ENCODE data around the gene DVL2. TPM values are rescaled to one million over a fixed set of nuclear protein-coding genes. Genes with fewer than 3 reads are reported as not detected.

The DVL2 gene
- total RNA-seq, 2 donors from 2014 or later = 18.1 to 19.9 TPM

DNA sequence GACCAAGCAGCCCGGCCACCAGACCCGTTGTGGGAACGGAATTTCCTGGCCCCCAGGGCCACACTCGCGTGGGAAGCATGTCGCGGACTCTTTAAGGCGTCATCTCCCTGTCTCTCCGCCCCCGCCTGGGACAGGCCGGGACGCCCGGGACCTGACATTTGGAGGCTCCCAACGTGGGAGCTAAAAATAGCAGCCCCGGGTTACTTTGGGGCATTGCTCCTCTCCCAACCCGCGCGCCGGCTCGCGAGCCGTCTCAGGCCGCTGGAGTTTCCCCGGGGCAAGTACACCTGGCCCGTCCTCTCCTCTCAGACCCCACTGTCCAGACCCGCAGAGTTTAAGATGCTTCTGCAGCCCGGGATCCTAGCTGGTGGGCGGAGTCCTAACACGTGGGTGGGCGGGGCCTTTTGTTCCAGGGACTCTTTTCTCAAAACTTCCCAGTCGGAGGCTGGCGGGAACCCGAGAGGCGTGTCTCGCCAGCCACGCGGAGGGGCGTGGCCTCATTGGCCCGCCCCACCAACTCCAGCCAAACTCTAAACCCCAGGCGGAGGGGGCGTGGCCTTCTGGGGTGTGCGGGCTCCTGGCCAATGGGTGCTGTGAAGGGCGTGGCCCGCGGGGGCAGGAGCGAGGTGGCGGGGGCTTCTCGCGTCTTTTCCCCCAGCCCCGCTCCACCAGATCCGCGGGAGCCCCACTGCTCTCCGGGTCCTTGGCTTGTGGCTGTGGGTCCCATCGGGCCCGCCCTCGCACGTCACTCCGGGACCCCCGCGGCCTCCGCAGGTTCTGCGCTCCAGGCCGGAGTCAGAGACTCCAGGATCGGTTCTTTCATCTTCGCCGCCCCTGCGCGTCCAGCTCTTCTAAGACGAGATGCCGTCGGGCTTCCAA is 47.0 kb upstream of the DVL2 start, which contains the start of gene SLC2A4:
Gene SLC2A4 (plus strand): TSS at position 645 of the 879 bp plus-strand sequence. CDS start 217 bp downstream, at position 862.
- Histone ChIP-seq H3K36me3 (peaks cover 27% of the 10 kb centered on the region), H3K9me3 (no peaks in the 10 kb centered on the region), H3K27me3 (no peaks in the 10 kb centered on the region), H3K27ac (peak within 1 kb of the TSS; percentile 91 to 93), H3K4me3 (peak within 1 kb of the TSS; percentile 60 to 72), H3K4me1 (peaks cover 0 to 36% of the 10 kb centered on the region in 2 donors)
- no peak for TF ChIP-seq CTCF (IDR thresholded peaks at IDR 0.05)
- DNase-seq (ENCODE audit: low spot score) = peak; percentile 94

- peak; percentile 87 for DNase-seq (ENCODE audit: low spot score)
- Histone ChIP-seq H3K27ac (peak overlapping the region; percentile 91 to 93), H3K4me3 (peak overlapping the region; percentile 60 to 72), H3K9me3 (no peaks in the 10 kb centered on the region), H3K27me3 (no peaks in the 10 kb centered on the region), H3K36me3 (peaks cover 20% of the 10 kb centered on the region), H3K4me1 (peaks cover 0 to 36% of the 10 kb centered on the region in 2 donors)
- peak; percentile 89 to 98 for TF ChIP-seq CTCF (IDR thresholded peaks at IDR 0.05)
Observed at GRCh38 chr17:7280519-7281073, 46.3 kb upstream of the DVL2 start.

GRCh38 chr17:7279448-7279847 is 45.1 kb upstream of the DVL2 start:
- H3K27me3 ChIP-seq = no peaks in the 10 kb centered on the region
- no peak for TF ChIP-seq CTCF (IDR thresholded peaks at IDR 0.05)
- no peaks in the 10 kb centered on the region for H3K9me3 ChIP-seq
- H3K27ac ChIP-seq = no peak overlapping the region
- H3K4me1 ChIP-seq = peaks cover 0 to 36% of the 10 kb centered on the region in 2 donors
- H3K36me3 ChIP-seq = peaks cover 8% of the 10 kb centered on the region
- H3K4me3 ChIP-seq = no peak overlapping the region
- DNase-seq (ENCODE audit: low spot score) = no peak

- Histone ChIP-seq H3K4me3 (no peak overlapping the region), H3K36me3 (no peaks in the 10 kb centered on the region), H3K4me1 (peaks cover 0 to 16% of the 10 kb centered on the region in 2 donors), H3K27me3 (peaks cover 11 to 25% of the 10 kb centered on the region in 2 donors), H3K9me3 (no peaks in the 10 kb centered on the region), H3K27ac (no peak overlapping the region)
- TF ChIP-seq CTCF (IDR thresholded peaks at IDR 0.05) = no peak
- no peak for DNase-seq (ENCODE audit: low spot score)
Observed at GRCh38 chr17:7266784-7267183, 32.5 kb upstream of the DVL2 start.

DNA sequence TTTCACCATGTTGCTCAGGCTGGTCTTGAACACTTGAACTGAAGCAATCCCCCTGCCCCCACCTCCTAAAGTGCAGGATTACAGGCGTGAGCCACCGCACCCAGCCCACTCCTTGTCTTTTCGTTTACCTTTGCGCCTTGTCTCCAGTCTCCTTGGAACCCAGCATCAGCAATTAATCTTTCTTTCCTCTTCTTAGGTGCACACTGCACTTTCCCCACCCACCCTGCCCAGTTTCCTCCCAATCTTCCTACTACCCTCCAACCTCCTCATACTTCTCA is 29.4 kb upstream of the DVL2 start:
- no peak for TF ChIP-seq CTCF (IDR thresholded peaks at IDR 0.05)
- Histone ChIP-seq H3K27me3 (peaks cover 11 to 34% of the 10 kb centered on the region in 2 donors), H3K4me3 (peak overlapping the region in 1 of 2 donors; percentile 28), H3K4me1 (peaks cover 0 to 30% of the 10 kb centered on the region in 2 donors), H3K9me3 (no peaks in the 10 kb centered on the region), H3K27ac (no peak overlapping the region), H3K36me3 (peaks cover 6% of the 10 kb centered on the region)
- no peak for DNase-seq (ENCODE audit: low spot score)
